GM19328 (cell line): ENCODE results near the gene YIF1B.
A peak's percentile ranks its signal among the peaks of the same experiment; 100 is the strongest.
"Not testable (repeated sequence)": the region's sequence is repeated elsewhere in the genome, so short reads cannot be mapped to it uniquely, and the experiment has no call there.

Source experiments
- ATAC-seq: cut with Tn5 transposase; IDR thresholded peaks from one replicate; pipeline ENCODE4 v1.9.1; 2021; ENCODE audit warnings: mild to moderate bottlenecking, moderate library complexity; ENCODE audit not compliant: unreplicated experiment

Gene YIF1B, protein sequence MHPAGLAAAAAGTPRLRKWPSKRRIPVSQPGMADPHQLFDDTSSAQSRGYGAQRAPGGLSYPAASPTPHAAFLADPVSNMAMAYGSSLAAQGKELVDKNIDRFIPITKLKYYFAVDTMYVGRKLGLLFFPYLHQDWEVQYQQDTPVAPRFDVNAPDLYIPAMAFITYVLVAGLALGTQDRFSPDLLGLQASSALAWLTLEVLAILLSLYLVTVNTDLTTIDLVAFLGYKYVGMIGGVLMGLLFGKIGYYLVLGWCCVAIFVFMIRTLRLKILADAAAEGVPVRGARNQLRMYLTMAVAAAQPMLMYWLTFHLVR

GRCh38 chr19:38315657-38316476 is at the start of gene YIF1B:
YIF1B (minus strand) TSS chr19:38315947; CDS start chr19:38315917, 30 bp downstream.
- ATAC-seq = peak; percentile 84

DNA sequence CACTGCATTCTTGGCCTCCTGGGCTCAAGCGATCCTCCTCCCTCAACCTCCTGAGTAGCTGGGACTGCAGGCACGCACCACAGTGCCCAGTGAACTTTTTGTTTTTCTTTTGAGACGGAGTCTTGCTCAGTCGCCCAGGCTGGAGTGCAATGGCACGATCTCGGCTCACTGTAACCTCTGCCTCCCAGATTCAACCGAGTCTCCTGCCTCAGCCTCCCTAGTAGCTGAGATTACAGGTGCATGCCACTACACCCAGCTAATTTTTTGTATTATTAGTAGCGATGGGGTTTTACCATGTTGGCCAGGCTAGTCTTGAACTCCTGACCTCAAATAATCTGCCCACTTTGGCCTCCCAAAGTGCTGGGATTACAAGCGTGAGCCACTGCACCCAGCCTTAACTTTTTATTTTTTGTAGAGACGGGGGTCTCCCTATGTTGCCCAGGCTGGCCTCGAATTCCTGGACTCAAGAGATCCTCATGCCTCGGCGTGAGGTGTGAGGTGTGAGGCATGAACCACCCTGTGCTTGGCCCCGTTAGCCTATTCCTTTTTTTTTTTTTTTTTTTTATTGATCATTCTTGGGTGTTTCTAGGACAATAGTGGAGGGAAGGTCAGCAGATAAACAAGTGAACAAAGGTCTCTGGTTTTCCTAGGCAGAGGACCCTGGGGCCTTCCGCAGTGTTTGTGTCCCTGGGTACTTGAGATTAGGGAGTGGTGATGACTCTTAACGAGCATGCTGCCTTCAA is 47.4 kb upstream of the YIF1B start:
- not testable (repeated sequence) for ATAC-seq

DNA sequence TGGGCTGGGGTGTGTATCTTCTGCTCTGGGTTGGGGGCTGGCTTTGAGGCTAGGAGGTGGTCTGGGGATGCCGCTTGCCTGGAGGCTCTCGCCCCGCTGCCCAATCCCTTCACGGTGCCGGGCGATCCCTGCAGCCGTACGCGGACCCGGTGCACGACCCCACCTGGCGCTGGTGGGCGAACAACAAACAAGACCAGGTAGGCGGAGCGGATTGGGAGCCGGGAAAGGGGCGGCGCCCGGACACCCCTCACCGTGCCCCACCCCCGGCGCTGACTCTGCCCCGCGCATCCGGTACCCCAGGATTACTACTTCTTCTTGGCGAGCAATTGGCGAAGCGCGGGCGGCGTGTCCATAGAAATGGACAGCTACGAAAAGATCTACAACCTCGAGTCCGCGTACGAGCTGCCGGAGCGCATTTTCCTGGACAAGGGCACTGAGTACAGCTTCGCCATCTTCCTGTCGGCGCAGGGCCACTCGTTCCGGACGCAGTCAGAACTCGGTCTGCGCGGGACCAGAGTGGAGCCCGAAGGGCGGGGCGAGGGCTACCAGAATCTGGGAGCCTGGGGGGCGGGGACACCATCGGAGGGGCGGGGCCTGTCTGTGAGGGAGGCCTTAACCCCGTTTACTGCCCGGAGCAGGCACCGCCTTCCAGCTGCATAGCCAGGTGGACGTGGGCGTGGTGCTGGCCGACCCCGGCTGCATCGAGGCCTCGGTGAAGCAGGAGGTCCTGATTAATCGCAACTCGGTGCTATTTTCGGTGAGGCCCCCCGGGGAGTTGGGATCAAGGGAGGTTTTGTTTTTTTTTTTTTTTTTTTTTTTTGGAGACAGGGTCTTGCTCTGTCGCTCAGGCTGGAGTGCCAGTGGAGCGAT is 46.6 kb upstream of the YIF1B start:
- no peak for ATAC-seq

GRCh38 chr19:38361633-38362075 is 45.9 kb upstream of the YIF1B start:
- no peak for ATAC-seq

- ATAC-seq = no peak
Observed at GRCh38 chr19:38360839-38361631, 45.3 kb upstream of the YIF1B start.

- ATAC-seq = no peak
Observed at GRCh38 chr19:38360351-38360750, 44.6 kb upstream of the YIF1B start.

- ATAC-seq = no peak
Observed at GRCh38 chr19:38359242-38360021, 43.7 kb upstream of the YIF1B start.

- ATAC-seq = no peak
Observed at GRCh38 chr19:38358071-38358470, 42.3 kb upstream of the YIF1B start.

GRCh38 chr19:38355728-38356725 is 40.3 kb upstream of the YIF1B start:
- no peak for ATAC-seq

DNA sequence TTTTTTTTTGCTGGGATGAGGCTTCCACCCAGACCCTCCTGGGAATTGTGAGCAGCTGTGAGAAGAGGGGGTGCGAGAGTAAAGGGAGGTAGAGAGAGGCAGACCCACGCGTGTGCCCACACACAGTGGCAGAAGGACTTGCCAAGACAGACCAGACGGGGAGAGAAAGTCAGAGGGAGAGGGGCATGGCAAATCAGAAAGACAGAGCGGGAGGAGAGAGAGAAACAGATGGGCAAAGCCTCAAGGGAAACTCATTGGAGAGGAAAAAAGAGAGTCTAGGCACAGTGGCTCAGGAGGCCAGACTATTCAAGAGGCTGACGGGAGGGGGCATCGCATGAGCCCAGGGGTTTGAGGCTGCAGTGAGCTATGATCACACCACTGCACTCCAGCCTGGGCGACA is 36.9 kb upstream of the YIF1B start:
- ATAC-seq = no peak

DNA sequence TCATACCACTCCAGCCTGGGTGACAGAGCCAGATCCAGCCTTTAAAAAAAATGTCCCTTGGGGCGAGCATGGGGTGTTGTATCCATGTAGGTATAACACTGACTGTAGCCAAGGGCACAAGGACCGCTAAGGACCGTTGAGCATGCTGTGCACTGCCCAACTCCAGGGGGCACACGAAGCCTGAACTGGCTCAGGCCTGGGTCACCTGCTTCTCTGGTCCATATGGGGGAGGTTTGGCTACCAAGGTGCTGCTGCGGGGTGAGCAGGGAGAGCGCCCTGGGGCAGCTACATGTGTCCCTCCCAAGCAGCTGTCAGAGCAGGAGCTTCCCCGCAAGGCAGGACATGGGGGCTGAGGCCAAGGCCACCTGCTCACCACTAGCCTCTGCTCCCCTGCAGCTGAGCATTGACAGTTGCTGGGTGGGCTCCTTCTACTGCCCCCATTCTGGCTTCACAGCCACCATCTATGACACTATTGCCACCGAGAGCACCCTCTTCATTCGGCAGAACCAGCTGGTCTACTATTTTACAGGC is 36.2 kb upstream of the YIF1B start:
- no peak for ATAC-seq

- no peak for ATAC-seq
Observed at GRCh38 chr19:38350883-38351282, 35.1 kb upstream of the YIF1B start.

DNA sequence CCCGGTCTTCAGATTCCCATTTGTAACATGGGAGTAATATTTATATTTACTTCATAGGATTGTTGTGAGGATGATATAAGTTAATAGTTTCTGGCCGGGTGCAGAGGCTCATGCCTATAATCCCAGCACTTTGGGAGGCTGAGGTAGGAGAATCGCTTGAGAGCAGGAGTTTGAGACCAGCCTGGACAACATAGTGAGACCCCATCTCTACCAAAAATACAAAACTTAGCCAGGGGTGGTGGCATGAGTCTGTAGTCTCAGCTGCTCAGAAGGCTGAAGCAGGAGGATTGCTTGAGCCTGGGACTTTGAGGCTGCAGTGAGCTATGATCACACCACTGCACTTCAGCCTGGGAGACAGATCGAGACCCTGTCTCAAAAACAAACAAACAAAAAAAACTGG is 31.1 kb upstream of the YIF1B start:
- no peak for ATAC-seq

DNA sequence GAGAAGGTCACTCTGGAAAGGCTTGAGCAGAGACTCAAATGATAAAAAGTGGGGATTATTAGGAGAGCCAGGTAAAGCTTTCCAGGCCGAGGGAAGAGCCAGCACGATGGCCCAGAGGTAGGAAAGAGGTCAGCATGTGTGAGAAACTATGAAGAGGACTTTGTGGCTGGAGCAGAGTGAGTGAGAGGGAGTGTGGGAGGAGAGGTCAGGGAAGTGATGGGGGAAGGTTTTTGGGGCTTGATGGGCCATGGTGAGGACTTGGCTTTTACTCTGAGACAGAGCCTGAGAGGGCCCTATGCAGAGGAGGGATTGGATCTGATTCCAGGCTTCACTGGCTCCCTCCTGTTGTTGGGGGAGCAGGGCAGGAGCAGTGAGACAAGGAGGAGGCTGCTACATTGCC is 25.2 kb upstream of the YIF1B start:
- no peak for ATAC-seq

DNA sequence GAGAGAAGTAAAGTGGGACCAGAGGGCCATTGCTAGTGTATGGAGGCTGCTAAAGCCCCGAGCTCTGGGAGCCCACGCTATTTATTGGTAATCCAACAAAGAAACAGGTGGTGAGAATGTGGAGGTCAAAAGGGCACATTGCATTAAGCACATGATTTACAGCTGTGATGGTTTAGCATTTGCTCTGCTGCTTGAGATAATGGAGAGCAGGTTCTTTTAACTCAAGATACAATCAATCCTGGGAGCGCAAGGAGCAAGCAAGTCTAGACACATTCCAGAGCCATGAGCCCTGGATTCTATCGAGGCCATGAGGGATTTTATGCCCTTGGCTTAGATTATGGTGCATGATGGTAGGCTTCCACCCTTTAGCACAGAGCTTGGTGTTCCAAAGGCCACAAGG is 23.3 kb upstream of the YIF1B start:
- ATAC-seq = not testable (repeated sequence)

DNA sequence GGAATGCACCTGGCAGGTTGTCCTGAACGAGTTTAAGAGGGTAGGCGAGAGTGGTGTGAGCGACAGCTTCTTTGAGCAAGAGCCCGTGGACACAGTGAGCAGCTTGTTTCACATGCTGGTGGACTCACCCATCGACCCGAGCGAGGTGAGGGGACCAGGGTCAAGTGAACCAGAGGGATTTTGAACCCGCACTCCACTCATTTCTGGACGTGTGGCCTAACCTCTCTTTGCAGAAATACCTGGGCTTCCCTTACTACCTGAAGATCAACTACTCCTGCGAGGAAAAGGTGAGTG is 21.6 kb upstream of the YIF1B start:
- no peak for ATAC-seq

- peak; percentile 43 for ATAC-seq
Observed at GRCh38 chr19:38336638-38337359, 21.1 kb upstream of the YIF1B start.
